ENCODE data around the gene RHEB.

DNA sequence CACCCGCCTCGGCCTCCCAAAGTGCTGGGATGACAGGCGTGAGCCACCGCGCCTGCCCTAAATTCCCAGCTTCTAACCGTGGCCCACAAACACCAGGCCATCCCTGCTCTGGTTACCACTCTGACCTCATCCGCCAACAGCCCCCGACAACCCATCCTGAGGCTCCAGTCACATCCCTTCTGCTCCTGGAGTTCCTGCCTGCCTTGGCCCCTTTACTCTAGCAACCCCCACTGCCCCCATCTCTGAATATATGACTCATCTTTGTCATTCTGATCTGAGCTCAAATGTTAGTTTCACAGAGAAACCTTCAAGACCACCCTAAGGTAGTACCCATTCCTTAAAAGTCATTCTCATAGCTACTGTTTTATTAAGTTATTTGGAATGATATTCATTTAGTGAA is 26.6 kb downstream of the RHEB start:
- TF ChIP-seq, protein P1, sequence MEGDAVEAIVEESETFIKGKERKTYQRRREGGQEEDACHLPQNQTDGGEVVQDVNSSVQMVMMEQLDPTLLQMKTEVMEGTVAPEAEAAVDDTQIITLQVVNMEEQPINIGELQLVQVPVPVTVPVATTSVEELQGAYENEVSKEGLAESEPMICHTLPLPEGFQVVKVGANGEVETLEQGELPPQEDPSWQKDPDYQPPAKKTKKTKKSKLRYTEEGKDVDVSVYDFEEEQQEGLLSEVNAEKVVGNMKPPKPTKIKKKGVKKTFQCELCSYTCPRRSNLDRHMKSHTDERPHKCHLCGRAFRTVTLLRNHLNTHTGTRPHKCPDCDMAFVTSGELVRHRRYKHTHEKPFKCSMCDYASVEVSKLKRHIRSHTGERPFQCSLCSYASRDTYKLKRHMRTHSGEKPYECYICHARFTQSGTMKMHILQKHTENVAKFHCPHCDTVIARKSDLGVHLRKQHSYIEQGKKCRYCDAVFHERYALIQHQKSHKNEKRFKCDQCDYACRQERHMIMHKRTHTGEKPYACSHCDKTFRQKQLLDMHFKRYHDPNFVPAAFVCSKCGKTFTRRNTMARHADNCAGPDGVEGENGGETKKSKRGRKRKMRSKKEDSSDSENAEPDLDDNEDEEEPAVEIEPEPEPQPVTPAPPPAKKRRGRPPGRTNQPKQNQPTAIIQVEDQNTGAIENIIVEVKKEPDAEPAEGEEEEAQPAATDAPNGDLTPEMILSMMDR (IDR thresholded peaks at IDR 0.05) = no peak
- TF ChIP-seq ZFX (IDR thresholded peaks at IDR 0.05; ENCODE audit: borderline replicate concordance) = no peak
